Measurements from ENCODE around the gene CT47C1.
"Not testable (repeated sequence)": the region's sequence is repeated elsewhere in the genome, so short reads cannot be mapped to it uniquely, and the experiment has no call there.

CT47C1 gene

DNA sequence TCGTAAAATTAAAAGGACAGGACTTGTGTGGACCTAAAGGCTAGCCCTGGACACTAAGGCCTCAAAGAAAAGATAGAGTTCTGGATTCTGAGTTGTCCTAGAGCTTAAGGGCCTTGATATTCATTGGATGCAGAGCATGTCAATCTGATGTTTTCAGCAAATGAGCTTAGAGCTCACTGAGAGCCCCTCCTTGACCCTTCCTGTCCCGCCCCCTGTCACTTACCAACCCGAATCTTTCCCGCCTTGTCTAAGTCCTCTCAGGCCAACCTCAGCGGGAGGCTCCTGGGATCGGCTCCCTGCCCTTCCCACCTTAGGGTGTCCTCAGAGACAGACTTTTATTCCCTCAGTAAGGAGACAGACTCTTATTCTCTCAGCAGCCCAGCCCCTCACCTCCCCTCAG lies at the start of gene CT47C1:
Gene CT47C1, plus strand, starts transcription at position 250 of the 400 bp plus-strand sequence. CDS start 233 bp downstream, outside the sequence.
- no peak for DNase-seq

GRCh38 chrX:119025900-119026299 lies 46.9 kb upstream of the CT47C1 start:
- no peak for DNase-seq

- not testable (repeated sequence) for DNase-seq
Observed at GRCh38 chrX:119026344-119026743, 46.4 kb upstream of the CT47C1 start.

DNA sequence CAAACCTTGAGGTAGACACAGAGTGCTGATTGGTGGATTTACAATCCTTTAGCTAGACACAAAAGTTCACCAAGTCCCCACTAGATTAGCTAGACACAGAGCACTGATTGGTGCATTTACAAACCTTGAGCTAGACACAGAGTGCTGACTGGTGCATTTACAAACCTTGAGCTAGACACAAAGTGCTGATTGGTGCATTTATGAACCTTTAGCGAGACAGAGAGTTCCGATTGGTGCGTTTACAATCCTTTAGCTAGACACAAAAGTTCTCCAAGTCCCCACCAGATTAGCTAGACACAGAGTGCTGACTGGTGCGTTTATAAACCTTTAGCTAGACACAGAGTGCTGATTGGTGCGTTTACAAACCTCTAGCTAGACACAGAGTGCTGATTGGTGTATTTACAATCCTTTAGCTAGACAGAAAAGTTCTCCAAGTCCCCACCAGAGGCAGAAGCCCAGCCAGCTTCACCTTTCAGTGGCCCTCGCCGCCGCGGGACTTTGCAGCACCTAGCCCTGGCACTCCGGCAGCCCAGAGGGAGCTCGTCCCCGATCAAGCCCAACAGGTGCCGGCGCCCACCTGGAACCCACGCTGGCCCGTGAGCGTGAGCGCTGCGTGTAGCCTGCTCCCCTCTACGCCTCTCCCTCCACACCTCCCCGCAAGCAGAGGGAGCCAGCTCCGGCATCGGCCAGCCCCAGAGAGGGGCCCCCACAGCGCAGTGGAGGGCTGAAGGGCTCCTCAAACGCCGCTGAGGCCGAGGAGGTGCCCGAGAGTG lies 44.6 kb upstream of the CT47C1 start:
- DNase-seq, result not testable (repeated sequence)

DNA sequence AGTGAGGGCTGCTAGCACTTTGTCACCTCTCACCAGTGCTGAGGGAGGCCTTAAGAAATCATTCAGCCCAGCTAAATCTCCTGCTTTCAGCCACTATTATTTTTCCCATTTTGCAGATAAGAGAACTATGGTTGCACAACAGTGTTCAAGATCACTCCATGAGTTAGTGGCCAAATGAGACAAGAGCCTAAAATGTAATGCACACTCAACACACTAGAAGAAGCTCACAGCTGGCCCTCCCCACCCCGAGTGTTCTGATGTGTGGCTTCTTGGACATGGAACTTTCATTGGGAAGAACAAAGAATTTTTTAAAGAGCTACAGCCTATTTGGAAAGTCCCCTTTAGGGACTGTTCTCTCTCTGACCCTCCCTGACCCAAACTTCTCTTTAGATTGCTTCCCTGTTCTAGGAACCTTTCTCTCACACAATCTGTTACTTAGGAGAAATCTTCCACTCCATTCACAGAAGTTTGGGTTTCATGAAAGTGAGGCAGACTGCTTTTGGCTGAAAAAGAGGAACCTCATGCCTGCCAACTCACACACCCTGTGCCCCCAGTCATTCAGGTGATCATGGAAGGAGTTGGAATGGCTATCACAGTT lies 44.0 kb upstream of the CT47C1 start:
- DNase-seq, result no peak

- not testable (repeated sequence) for DNase-seq
Observed at GRCh38 chrX:119029656-119030055, 43.1 kb upstream of the CT47C1 start.

- no peak for DNase-seq
Observed at GRCh38 chrX:119030990-119031389, 41.8 kb upstream of the CT47C1 start.

DNA sequence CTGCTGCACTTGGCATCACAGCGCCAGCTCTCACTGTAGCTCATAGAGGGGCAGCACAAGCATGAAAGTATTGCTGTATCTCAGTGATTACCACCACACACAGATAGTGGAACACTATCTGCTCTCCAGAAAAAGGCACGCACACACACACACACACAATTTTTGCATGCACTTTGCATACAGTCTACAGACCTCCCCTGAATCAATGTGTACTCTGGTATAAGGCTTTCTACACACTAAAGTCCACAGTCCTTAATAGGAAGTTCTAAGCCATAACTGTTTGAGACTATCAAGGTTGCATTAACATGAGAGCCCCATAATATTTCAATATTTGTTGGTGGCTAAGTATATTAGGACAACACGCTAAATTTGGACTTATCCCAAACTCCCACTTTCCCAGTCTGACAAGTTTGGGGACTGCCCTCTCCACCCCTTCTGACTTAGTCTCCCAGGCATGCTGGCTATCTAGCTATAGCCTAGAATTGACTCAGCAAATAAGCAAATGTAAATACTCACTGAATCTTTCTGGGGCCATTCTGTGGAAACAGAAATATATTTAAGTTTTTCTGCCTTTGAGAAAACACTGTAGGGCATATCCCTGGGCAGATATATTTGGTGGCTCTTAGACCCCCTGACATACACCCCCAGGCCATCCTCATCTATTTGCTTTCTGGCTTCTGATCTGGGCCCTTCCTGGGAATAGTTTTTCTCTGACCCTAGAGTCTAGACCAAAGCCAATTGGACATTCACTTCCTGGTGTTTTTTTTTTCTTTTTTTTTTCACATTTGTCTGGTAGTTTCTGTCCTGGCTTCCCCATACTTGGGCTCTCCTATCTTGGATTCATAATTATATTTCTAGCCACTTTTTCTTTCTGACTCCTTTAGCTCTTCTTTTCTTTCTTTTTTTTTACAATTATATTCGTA lies 36.4 kb upstream of the CT47C1 start:
- DNase-seq, result no peak

- no peak for DNase-seq
Observed at GRCh38 chrX:119040432-119040831, 32.4 kb upstream of the CT47C1 start.

DNA sequence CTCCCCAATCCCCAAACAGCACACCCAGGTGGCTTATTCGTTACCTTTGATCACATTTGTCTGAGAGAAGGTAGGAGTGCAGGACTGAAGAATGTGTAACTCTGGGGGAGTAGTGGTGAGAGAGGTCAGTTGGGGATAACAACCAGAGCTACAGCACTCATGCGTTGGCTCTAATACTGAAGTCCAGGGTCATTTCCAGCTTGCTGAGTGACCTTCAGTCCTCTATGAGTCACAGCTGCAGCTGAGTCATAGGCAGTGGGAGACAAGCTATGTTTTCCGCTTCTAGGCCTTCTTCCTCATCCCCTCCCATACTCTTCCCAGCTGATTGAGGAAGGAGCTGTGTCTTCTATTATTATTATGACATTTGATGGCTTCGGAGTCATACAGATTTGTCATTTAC lies 31.6 kb upstream of the CT47C1 start:
- no peak for DNase-seq

DNA sequence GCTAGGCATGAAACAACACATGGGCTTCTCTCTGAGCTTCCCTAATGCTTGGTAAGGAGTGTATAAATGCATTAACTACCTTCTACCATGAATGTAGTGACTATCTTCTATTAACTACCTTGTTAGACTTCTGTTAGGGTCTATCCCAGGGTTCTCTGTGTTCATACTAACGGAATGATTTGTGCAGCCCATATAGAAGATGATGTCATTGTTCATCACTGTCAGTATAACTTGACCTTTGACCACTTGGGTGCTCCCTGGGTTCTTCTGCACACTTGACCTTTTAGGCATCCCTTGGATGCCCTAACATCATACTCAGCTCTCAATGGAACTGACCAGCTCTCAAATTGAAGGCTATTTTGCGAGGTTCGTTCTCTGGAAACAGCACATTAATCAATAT lies 30.8 kb upstream of the CT47C1 start:
- DNase-seq, result no peak

- no peak for DNase-seq
Observed at GRCh38 chrX:119042996-119043395, 29.8 kb upstream of the CT47C1 start.

DNA sequence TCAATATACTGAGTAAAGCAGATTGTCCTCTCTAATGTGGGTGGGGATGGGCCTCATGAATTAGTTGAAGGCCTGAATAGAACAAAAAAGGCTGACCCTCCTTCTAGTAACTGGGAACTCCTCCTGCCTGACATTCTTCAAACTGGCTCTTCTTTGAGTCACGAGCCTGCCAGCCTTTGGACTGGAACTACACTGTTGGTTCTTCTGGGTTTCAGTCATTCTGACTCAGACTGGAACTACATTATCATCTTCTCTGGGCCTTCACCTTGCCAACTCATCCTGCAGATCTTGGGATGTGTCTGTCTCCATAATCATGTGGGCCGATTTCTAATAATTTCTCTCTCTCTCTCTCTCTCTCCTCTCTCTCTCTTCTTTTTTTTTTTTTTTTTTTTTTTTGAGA lies 26.9 kb upstream of the CT47C1 start:
- no peak for DNase-seq

GRCh38 chrX:119055687-119056086 lies 17.1 kb upstream of the CT47C1 start:
- DNase-seq, result no peak

DNA sequence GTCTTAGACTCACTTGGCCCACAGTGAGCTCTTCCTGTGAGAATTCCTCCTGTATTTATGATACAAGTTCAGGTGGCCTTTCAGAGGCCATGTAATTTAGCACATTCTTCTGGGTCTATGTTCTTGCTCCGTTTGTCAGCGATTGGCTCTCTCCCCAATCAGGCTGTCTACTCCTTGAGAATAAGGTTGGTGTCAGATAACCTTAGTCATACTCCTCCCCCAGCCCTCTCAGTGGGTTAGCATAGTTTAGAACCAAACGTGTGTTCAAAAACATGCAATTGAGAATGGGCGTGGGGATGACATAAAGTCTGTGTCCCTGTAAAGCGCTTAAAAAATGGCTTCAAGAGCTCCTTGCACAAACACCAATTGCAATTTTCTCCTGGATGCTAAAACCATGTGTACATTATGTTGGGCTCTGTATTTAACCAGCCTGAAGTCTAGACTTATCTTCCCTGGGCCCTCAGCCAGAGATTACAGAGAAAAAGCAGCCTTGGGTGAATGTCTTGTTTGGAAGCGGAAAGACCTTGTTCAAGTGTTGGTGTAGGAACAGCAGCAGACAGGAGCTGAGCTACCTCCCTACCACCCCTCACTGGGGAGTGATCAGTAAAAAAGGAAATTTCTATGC lies 9.9 kb upstream of the CT47C1 start:
- no peak for DNase-seq

DNA sequence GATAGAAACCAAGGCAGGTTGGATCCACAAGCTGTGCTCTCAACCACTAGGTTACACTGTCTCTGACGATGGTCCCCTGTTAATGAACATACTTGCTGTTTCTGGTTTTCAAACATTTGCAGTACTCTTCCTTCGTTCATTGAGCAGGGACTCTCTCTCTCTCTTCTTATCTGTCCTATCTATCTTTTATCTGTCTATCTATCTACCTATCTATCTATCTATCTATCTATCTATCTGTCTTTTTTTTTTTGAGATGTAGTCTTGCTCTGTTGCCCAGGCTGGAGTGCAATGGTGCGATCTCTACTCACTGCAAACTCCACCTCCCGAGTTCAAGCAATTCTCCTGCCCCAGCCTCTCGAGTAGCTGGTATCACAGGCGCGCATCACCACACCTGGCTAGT lies 9.4 kb upstream of the CT47C1 start:
- DNase-seq, result no peak

- DNase-seq, result no peak
Observed at GRCh38 chrX:119067023-119067739, 5.6 kb upstream of the CT47C1 start.

GRCh38 chrX:119069128-119069527 lies 3.7 kb upstream of the CT47C1 start:
- DNase-seq, result no peak

GRCh38 chrX:119069762-119070161 lies 3.0 kb upstream of the CT47C1 start:
- DNase-seq, result no peak

DNA sequence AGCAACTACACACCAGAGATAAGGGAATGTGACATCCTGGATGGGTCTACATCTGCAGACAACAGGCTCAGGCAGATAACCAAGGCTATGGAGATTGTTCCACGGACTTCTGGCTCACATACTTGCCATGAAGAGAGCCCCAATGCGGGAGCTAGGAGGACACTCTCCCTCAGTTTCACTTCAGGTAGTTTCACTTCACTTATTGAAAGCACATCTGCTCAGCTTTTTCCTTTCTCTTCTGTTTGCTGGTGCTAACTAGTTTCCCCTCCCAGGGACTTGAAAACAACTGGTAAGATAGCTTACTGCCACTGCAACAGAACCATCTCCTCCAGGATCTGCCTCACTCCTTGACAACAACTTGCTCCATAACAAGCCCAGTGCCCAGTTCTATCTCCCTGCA lies 1.4 kb upstream of the CT47C1 start:
- no peak for DNase-seq

GRCh38 chrX:119073200-119073905 lies 560 bp downstream of the CT47C1 start:
- DNase-seq, result no peak

GRCh38 chrX:119073911-119074310 lies 1.1 kb downstream of the CT47C1 start:
- DNase-seq, result no peak
